ENCODE data around the gene HOXC11. TPM values are rescaled to one million over a fixed set of nuclear protein-coding genes. Genes with fewer than 3 reads are reported as not detected.
A peak's percentile ranks its signal among the peaks of the same experiment; 100 is the strongest.

HOXC11 gene
- total and polyA plus RNA-seq, 4 donors, result 0.38 to 4.1 TPM; not detected in 2

- intact Hi-C loops (cut with DNase I), result no loop called here
- ATAC-seq (ENCODE audit: low FRiP score) (no peak), DNase-seq (no peak)
- Histone ChIP-seq H3K9me3 (ENCODE audit: control insufficient read depth, low read length) (no peaks in the 10 kb centered on the region), H3K36me3 (ENCODE audit: control insufficient read depth in 1 of 2, insufficient read depth in 2 of 2, low read length in 1 of 2) (no peaks in the 10 kb centered on the region), H3K4me1 (ENCODE audit: control insufficient read depth in 1 of 2, insufficient read depth in 2 of 2, low read length in 2 of 2) (no peaks in the 10 kb centered on the region), H3K27me3 (ENCODE audit: control insufficient read depth in 1 of 2, insufficient read depth in 2 of 2, low read length in 1 of 2) (peaks cover 0 to 1% of the 10 kb centered on the region in 2 donors), H3K4me3 (ENCODE audit: low read length in 2 of 2) (no peak overlapping the region), H3K27ac (ENCODE audit: low read depth in 1 of 2, low read length in 2 of 2) (no peak overlapping the region)
- WGBS, 2 donors, result 66 to 67% methylated on average over 7 of the region's 7 CpGs
Observed at GRCh38 chr12:53963005-53963404, 9.9 kb upstream of the HOXC11 start.

GRCh38 chr12:53963434-53964314 is 9.3 kb upstream of the HOXC11 start:
- H3K27me3 ChIP-seq (ENCODE audit: control insufficient read depth in 1 of 2, insufficient read depth in 2 of 2, low read length in 1 of 2), result no peaks in the 10 kb centered on the region
- no peak overlapping the region for H3K4me3 ChIP-seq (ENCODE audit: low read length in 2 of 2)
- no peaks in the 10 kb centered on the region for H3K4me1 ChIP-seq (ENCODE audit: control insufficient read depth in 1 of 2, insufficient read depth in 2 of 2, low read length in 2 of 2)
- no peaks in the 10 kb centered on the region for H3K9me3 ChIP-seq (ENCODE audit: control insufficient read depth, low read length)
- ATAC-seq (ENCODE audit: low FRiP score), result no peak
- no peaks in the 10 kb centered on the region for H3K36me3 ChIP-seq (ENCODE audit: control insufficient read depth in 1 of 2, insufficient read depth in 2 of 2, low read length in 1 of 2)
- intact Hi-C loops (cut with DNase I), result no loop called here
- 25 to 27% methylated on average over 37 to 38 of the region's 38 CpGs for WGBS, 2 donors
- H3K27ac ChIP-seq (ENCODE audit: low read depth in 1 of 2, low read length in 2 of 2), result no peak overlapping the region
- DNase-seq, result peak in 1 of 2 donors; percentile 75

DNA sequence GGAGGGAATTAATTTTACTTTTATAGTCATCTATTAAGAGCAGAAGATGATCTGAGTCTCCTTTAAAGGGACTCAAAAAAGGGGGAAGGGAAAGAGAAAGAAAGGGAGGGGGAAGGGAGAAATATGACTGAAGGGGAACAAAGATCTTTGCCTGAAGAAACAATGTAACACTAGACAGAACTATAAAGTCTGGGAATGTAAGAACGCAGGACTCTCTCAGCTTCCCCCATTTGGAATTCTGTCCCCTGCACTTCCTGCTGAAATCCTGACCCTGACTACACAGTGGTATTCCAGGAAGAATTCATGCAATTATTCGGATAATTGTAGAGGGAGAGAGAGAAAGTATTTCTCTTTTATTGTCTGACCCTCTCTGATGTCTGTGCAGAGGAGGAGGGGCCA is 8.6 kb upstream of the HOXC11 start:
- Histone ChIP-seq H3K36me3 (ENCODE audit: control insufficient read depth in 1 of 2, insufficient read depth in 2 of 2, low read length in 1 of 2) (no peaks in the 10 kb centered on the region), H3K9me3 (ENCODE audit: control insufficient read depth, low read length) (no peaks in the 10 kb centered on the region), H3K4me1 (ENCODE audit: control insufficient read depth in 1 of 2, insufficient read depth in 2 of 2, low read length in 2 of 2) (no peaks in the 10 kb centered on the region), H3K27ac (ENCODE audit: low read depth in 1 of 2, low read length in 2 of 2) (no peak overlapping the region), H3K27me3 (ENCODE audit: control insufficient read depth in 1 of 2, insufficient read depth in 2 of 2, low read length in 1 of 2) (no peaks in the 10 kb centered on the region), H3K4me3 (ENCODE audit: low read length in 2 of 2) (no peak overlapping the region)
- DNase-seq, result no peak
- no peak for ATAC-seq (ENCODE audit: low FRiP score)
- intact Hi-C loops (cut with DNase I), result no loop called here
- 30 to 36% methylated on average over 2 of the region's 2 CpGs for WGBS, 2 donors

DNA sequence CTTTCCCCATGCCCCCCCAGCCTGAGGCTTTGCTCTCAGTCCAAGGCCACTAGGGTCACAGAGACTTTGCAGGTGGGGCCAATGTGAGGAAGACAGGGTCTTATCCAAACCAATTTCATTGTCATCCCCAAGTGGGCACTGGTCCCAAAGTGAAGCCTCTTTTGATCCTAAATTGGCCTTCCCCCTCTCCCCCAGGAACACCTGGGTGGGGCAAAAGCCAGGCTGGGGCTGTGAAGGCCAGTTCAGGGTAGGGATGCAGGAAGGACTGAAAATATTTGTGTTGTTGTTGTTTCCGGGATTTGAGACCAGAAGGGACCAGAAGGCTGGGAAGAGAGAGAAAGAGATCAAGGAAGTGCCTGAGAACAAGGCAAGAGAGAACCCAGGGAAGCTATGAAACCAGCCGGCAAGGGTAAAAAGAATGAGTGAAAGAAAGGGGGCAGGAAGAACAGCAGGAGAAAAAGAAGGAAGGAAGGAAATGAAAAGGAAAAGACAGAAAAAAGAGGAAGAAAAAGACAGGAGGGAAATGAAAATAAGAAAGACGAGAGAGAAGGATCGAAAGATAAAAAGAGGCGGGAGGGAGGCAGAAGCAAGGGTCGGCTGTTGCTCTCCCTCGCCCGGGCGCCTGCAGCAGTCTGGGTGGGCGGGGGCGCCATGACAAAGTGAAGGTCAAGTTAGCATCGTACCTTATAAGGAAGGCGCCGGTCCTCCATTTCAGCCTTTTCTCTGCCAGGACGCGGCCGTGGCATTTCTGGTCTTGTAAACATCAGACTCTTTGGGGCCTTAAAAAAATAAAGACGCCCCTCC is 7.4 kb upstream of the HOXC11 start:
- ATAC-seq (ENCODE audit: low FRiP score) (peak; percentile 78), DNase-seq (peak in 1 of 2 donors; percentile 88)
- no peak overlapping the region for H3K4me3 ChIP-seq (ENCODE audit: low read length in 2 of 2)

DNA sequence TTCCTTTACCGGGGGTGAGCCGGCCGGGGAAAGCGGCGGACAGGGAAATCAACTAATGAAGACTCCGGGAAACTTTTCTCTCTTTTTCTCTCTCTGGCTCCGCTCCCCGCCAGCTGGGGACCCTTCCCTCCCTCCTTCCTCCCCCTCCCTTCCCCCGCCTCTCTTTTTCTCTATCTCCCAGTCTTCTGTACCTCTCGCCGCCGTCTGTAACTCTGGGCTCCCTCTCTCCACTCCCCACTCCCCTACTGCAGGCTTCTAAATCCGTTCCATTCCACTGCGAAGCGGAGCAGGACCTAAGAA is 6.9 kb upstream of the HOXC11 start:
- Histone ChIP-seq H3K4me3 (ENCODE audit: low read length in 2 of 2) (no peak overlapping the region), H3K27me3 (ENCODE audit: control insufficient read depth in 1 of 2, insufficient read depth in 2 of 2, low read length in 1 of 2) (no peaks in the 10 kb centered on the region), H3K4me1 (ENCODE audit: control insufficient read depth in 1 of 2, insufficient read depth in 2 of 2, low read length in 2 of 2) (no peaks in the 10 kb centered on the region), H3K27ac (ENCODE audit: low read depth in 1 of 2, low read length in 2 of 2) (no peak overlapping the region), H3K36me3 (ENCODE audit: control insufficient read depth in 1 of 2, insufficient read depth in 2 of 2, low read length in 1 of 2) (no peaks in the 10 kb centered on the region), H3K9me3 (ENCODE audit: control insufficient read depth, low read length) (no peaks in the 10 kb centered on the region)
- intact Hi-C loops (cut with DNase I), result no loop called here
- ATAC-seq (ENCODE audit: low FRiP score) (peak; percentile 23), DNase-seq (no peak)
- 12 to 15% methylated on average over 15 of the region's 15 CpGs for WGBS, 2 donors

More for the DNA sequence above, 7.4 kb upstream of the HOXC11 start:
- Histone ChIP-seq H3K36me3 (ENCODE audit: control insufficient read depth in 1 of 2, insufficient read depth in 2 of 2, low read length in 1 of 2) (no peaks in the 10 kb centered on the region), H3K27ac (ENCODE audit: low read depth in 1 of 2, low read length in 2 of 2) (no peak overlapping the region), H3K27me3 (ENCODE audit: control insufficient read depth in 1 of 2, insufficient read depth in 2 of 2, low read length in 1 of 2) (no peaks in the 10 kb centered on the region), H3K4me1 (ENCODE audit: control insufficient read depth in 1 of 2, insufficient read depth in 2 of 2, low read length in 2 of 2) (no peaks in the 10 kb centered on the region), H3K9me3 (ENCODE audit: control insufficient read depth, low read length) (no peaks in the 10 kb centered on the region)
- intact Hi-C loops (cut with DNase I), result no loop called here
- 9 to 11% methylated on average over 18 of the region's 18 CpGs for WGBS, 2 donors

DNA sequence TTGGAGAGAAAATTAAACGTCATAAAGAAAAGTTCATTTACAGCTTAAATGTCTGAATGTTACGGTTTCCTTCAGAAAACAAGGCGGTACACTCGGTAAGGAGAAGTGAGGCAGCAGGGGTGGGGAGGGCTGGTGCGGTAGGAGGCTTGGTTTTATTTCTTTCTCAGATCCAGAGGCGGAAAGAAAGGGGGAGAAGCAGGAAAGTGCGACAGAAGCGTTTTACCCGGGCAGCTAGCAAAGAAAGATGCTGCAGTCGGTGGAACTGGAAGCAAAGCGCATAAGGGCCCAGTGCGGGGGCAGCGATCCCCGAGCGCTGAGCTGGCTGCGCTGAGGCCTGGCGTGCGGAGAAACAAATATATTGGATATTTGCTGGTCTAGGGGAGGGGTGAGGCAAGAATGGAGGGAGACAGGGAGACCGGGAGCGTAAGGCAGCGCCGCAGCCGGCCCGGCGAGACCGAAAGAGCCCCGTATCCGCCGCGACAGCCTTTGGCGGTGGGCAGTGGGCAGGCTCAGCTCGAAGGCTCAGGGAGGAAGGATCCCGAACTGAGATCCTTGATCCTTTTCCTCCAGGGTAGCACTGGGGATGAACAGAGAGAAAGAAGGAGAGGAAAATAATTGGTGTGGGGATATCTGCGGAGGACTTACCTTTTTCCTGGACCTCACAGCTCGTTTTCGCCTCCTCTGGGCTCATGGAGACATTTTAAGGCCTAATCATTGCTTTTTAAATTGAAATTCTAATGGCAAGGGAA is 6.4 kb upstream of the HOXC11 start:
- Histone ChIP-seq H3K27ac (ENCODE audit: low read depth in 1 of 2, low read length in 2 of 2) (no peak overlapping the region), H3K27me3 (ENCODE audit: control insufficient read depth in 1 of 2, insufficient read depth in 2 of 2, low read length in 1 of 2) (no peaks in the 10 kb centered on the region), H3K4me1 (ENCODE audit: control insufficient read depth in 1 of 2, insufficient read depth in 2 of 2, low read length in 2 of 2) (no peaks in the 10 kb centered on the region), H3K9me3 (ENCODE audit: control insufficient read depth, low read length) (no peaks in the 10 kb centered on the region), H3K4me3 (ENCODE audit: low read length in 2 of 2) (no peak overlapping the region), H3K36me3 (ENCODE audit: control insufficient read depth in 1 of 2, insufficient read depth in 2 of 2, low read length in 1 of 2) (no peaks in the 10 kb centered on the region)
- intact Hi-C loops (cut with DNase I), result no loop called here
- peak; percentile 56 for ATAC-seq (ENCODE audit: low FRiP score)
- peak in 1 of 2 donors; percentile 80 for DNase-seq
- WGBS, 2 donors, result 28 to 41% methylated on average over 36 of the region's 36 CpGs

GRCh38 chr12:53967421-53967925 is 5.5 kb upstream of the HOXC11 start:
- 54 to 58% methylated on average over 5 of the region's 5 CpGs for WGBS, 2 donors
- H3K9me3 ChIP-seq (ENCODE audit: control insufficient read depth, low read length), result no peaks in the 10 kb centered on the region
- no peak for ATAC-seq (ENCODE audit: low FRiP score)
- H3K27me3 ChIP-seq (ENCODE audit: control insufficient read depth in 1 of 2, insufficient read depth in 2 of 2, low read length in 1 of 2), result no peaks in the 10 kb centered on the region
- peak in 1 of 2 donors; percentile 61 for DNase-seq
- no peak overlapping the region for H3K27ac ChIP-seq (ENCODE audit: low read depth in 1 of 2, low read length in 2 of 2)
- no peaks in the 10 kb centered on the region for H3K4me1 ChIP-seq (ENCODE audit: control insufficient read depth in 1 of 2, insufficient read depth in 2 of 2, low read length in 2 of 2)
- intact Hi-C loops (cut with DNase I), result no loop called here
- no peak overlapping the region for H3K4me3 ChIP-seq (ENCODE audit: low read length in 2 of 2)
- no peaks in the 10 kb centered on the region for H3K36me3 ChIP-seq (ENCODE audit: control insufficient read depth in 1 of 2, insufficient read depth in 2 of 2, low read length in 1 of 2)

- H3K27me3 ChIP-seq (ENCODE audit: control insufficient read depth in 1 of 2, insufficient read depth in 2 of 2, low read length in 1 of 2), result no peaks in the 10 kb centered on the region
- WGBS, 2 donors, result 67% methylated on average over 24 of the region's 24 CpGs
- no peak overlapping the region for H3K4me3 ChIP-seq (ENCODE audit: low read length in 2 of 2)
- DNase-seq, result peak in 1 of 2 donors; percentile 67
- no peak for ATAC-seq (ENCODE audit: low FRiP score)
- H3K9me3 ChIP-seq (ENCODE audit: control insufficient read depth, low read length), result no peaks in the 10 kb centered on the region
- H3K36me3 ChIP-seq (ENCODE audit: control insufficient read depth in 1 of 2, insufficient read depth in 2 of 2, low read length in 1 of 2), result no peaks in the 10 kb centered on the region
- no peak overlapping the region for H3K27ac ChIP-seq (ENCODE audit: low read depth in 1 of 2, low read length in 2 of 2)
- intact Hi-C loops (cut with DNase I), result no loop called here
- no peaks in the 10 kb centered on the region for H3K4me1 ChIP-seq (ENCODE audit: control insufficient read depth in 1 of 2, insufficient read depth in 2 of 2, low read length in 2 of 2)
Observed at GRCh38 chr12:53968214-53969127, 4.5 kb upstream of the HOXC11 start.
